Coronary artery (tissue), 2 donors: ENCODE results near the gene NOTCH3.
A peak's percentile ranks its signal among the peaks of the same experiment; 100 is the strongest.

ENCODE experiments used
- DNase-seq: peaks from one replicate; pipeline ENCODE4 v3.0.0-alpha.2; 2017; ENCODE audit warnings: low spot score
- H3K27ac ChIP-seq, 2 donors: fragments of 200-600 bp; sonication (generic); one replicate each; pipeline ENCODE4 v1.5.1; 2016 to 2019
- H3K4me3 ChIP-seq: fragments of 200-600 bp; sonication (generic); 2 replicates; pipeline ENCODE4 v1.5.1; 2016; ENCODE audit warnings: mild to moderate bottlenecking, moderate library complexity
- TF ChIP-seq, protein P1 (sequence below): fragments of 200-600 bp; sonication (generic); IDR thresholded peaks from one replicate; pipeline ENCODE4 v1.5.1; 2019; ENCODE audit warnings: antibody characterized with exemption

The NOTCH3 gene

DNA sequence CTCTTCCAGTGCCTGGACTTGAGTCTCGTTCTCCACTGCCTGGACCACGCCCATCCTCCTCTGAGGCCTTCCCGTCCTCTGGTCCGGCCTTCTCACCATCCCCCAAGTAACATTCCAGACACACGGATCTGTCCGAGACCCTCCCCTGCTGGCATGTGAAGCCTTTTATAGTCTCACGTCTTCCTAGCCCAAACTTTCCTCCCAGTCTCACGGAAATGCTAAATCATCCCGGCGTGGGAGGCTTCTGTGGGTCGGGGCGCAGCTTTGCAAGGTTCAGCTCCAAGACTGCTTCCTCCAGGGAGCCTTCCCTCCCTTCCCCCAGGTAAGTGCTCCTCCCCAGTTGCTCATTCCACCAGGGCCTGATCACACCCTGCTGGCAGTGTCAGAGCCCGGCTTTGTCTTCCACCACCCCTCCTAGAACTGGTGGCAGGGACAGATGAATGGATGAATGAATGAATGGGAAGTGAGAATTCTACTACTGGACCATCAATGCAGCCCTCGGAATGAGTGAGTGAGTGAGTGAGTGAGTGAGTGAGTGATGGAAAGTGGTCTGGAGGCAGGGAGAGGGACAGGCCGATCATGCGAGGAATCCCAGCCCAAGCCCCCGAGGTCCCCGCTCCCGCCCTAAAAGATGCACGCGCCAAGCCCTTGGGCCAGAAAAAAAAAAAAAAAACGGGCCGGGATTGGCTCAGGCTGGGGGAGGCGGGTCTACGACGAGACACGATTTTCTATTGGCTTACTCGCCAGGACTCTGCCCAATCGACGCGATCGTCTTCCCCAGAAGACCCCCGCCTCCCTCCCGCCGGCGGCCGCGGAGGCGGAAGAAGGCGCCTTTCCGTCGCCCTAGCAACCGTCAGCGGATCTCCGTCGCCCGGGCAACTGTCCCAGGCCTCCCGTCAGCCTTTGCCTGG lies 22.2 kb upstream of the NOTCH3 start:
- peak; percentile 96 for DNase-seq
- peak overlapping the region; percentile 93 for H3K4me3 ChIP-seq
- H3K27ac ChIP-seq, result peak overlapping the region; percentile 84 to 95
- TF ChIP-seq, protein P1, sequence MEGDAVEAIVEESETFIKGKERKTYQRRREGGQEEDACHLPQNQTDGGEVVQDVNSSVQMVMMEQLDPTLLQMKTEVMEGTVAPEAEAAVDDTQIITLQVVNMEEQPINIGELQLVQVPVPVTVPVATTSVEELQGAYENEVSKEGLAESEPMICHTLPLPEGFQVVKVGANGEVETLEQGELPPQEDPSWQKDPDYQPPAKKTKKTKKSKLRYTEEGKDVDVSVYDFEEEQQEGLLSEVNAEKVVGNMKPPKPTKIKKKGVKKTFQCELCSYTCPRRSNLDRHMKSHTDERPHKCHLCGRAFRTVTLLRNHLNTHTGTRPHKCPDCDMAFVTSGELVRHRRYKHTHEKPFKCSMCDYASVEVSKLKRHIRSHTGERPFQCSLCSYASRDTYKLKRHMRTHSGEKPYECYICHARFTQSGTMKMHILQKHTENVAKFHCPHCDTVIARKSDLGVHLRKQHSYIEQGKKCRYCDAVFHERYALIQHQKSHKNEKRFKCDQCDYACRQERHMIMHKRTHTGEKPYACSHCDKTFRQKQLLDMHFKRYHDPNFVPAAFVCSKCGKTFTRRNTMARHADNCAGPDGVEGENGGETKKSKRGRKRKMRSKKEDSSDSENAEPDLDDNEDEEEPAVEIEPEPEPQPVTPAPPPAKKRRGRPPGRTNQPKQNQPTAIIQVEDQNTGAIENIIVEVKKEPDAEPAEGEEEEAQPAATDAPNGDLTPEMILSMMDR, result no peak

DNA sequence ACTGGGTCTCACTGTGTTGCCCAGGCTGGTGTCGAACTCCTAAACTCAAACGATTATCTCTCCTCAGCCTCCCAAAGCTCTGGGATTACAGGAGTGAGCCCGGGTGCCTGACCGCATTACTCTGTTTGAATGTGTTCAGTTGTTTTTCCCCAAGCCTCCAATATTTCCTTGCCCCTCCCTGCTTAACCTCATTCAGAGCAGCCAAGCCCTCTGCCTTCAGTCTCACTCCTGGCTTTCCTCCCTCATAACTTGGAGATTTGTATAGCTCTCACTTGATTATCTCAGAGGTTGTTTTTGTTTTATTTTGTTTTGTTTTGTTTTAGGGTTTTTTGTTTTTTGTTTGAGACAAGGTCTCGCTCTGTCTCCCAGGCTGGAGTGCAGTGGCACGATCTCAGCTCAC lies 20.0 kb upstream of the NOTCH3 start:
- no peak for DNase-seq
- H3K4me3 ChIP-seq, result no peak overlapping the region
- TF ChIP-seq, protein P1, result no peak
- no peak overlapping the region for H3K27ac ChIP-seq

DNA sequence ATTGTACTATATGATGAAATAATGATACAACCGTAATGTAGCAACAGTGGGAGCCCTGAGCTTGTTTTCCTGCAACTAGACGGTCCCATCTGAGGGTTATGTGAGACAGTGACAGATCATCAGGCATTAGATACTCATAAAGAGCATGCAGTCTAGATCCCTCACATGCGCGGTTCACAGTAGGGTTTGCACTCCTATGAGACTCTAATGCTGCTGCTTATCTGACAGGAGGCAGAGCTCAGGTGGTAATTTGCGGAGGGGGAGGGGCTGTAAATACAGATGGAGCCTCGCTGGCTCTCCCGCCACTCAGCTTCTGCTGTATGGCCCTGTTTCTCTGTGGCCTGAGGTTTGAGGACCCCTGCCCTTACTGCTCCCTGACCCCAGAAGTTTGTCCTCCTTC lies 17.7 kb upstream of the NOTCH3 start:
- Histone ChIP-seq H3K27ac (no peak overlapping the region), H3K4me3 (no peak overlapping the region)
- TF ChIP-seq, protein P1, result no peak
- DNase-seq, result no peak

DNA sequence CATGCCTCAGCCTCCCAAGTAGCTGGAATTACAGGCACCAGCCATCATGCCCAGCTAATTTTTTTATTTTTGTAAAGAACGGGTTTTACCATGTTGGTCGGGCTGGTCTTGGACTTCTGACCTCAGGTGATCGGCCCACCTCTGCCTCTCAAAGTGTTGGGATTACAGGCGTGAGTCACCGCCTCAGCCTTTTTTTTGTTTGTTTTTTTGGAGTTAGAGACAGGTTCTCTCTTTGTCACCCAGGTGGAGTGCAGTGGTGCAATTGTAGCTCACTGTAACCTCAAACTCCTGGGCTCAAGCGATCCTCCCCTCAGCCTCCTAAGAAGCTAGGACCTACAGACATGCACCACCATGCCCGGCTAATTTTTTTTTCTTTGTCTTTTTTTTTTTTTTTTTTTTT lies 15.6 kb upstream of the NOTCH3 start:
- no peak for DNase-seq
- H3K27ac ChIP-seq, result no peak overlapping the region
- TF ChIP-seq, protein P1, result no peak
- no peak overlapping the region for H3K4me3 ChIP-seq

DNA sequence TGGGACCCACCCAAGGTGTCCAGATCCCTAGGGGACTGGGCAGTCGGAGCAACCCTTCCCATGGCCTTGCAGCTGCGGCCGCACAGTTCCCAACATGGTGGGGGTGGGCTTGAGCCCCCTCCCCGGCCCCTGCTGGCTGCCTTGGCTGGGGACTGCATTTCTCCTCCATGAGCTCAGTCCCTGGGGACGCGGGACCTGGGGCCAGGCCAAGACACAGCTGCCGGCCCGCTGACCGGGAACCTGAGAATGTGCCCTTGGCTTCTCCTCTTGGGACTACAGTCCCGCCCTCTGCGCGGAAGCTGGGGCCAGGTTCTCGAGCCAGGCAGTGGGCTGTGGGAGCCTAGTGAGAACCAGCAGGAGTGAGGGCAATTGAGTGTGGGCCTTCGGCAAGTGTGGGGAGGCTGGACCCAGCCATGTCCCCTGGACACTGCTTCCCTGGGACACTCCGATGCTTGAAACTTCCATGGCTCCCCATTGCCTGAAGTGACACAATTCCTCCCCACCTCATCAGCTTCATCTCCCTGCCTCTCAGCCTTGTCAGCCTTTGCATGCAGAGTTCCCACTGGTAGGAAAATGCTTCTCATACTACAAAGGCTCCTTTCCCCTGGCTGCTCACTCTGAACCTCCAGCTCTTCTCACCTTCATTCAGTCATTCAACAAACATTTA lies 13.1 kb upstream of the NOTCH3 start:
- TF ChIP-seq, protein P1, result no peak
- H3K4me3 ChIP-seq, result no peak overlapping the region
- H3K27ac ChIP-seq, result peak overlapping the region; percentile 88 to 91
- DNase-seq, result peak; percentile 97

DNA sequence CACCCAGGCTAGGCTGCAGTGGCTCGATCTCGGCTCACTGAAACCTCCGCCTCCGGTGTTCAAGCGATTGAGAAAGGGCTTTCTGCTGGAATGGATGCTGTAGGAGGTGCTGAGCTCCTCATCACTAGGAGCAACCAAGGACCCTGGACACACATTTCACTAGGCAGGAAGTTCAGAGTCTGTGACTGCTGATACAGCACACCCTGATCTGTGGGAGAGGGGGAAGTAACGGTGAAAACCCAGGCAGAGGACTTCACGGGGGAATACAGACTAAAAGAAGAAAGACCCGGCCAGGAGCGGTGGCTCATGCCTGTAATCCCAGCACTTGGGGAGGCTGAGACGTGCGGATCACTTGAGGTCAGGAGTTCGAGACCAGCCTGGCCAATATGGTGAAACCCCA lies 11.9 kb upstream of the NOTCH3 start:
- Histone ChIP-seq H3K27ac (peak overlapping the region; percentile 88 to 91), H3K4me3 (no peak overlapping the region)
- no peak for DNase-seq
- TF ChIP-seq, protein P1, result no peak
